Measurements from ENCODE around the gene APOF.
A peak's percentile ranks its signal among the peaks of the same experiment; 100 is the strongest.

APOF gene

GRCh38 chr12:56332512-56333196, 30.0 kb downstream of the APOF start:
- no peak overlapping the region for H2AFZ ChIP-seq (ENCODE audit: low read depth, low read length)
- H3K9me3 ChIP-seq (ENCODE audit: control insufficient read depth, low read length): no peaks in the 10 kb centered on the region
- H3K4me1 ChIP-seq (ENCODE audit: control insufficient read depth, insufficient read depth, low read depth, low read length): peaks cover 6% of the 10 kb centered on the region
- H3K4ac ChIP-seq (ENCODE audit: low read depth in 1 of 2, low read length in 2 of 2): peak overlapping the region; percentile 25 to 92
- no peak overlapping the region for H2BK12ac ChIP-seq (ENCODE audit: low read length in 2 of 2)
- peak overlapping the region; percentile 98 for H3K9ac ChIP-seq (ENCODE audit: low read length)
- H3K18ac ChIP-seq (ENCODE audit: low read depth in 1 of 2, low read length in 2 of 2): no peak overlapping the region
- H3K36me3 ChIP-seq (ENCODE audit: control insufficient read depth in 1 of 2, insufficient read depth in 2 of 2, low read depth in 1 of 2, low read length in 2 of 2): peaks cover 0 to 6% of the 10 kb centered on the region in 2 experiments
- no peak overlapping the region for H2BK15ac ChIP-seq (ENCODE audit: low read depth, poor library complexity, severe bottlenecking)
- H2BK120ac ChIP-seq (ENCODE audit: low read depth, low read length): no peak overlapping the region
- H3K23ac ChIP-seq (ENCODE audit: low read length in 2 of 2): no peak overlapping the region
- peak overlapping the region; percentile 56 for H4K8ac ChIP-seq (ENCODE audit: low read length)
- 93% methylated on average over 11 of the region's 11 CpGs for WGBS
- H3K27ac ChIP-seq (ENCODE audit: low read length, poor library complexity, severe bottlenecking): no peak overlapping the region
- H3K14ac ChIP-seq (ENCODE audit: low read length in 2 of 2): no peak overlapping the region
- H3K4me3 ChIP-seq (ENCODE audit: insufficient read depth in 1 of 2, low read depth in 1 of 2, low read length in 2 of 2): peak overlapping the region in 1 of 2 experiments; percentile 90
- H3K79me1 ChIP-seq (replicated peaks; ENCODE audit: low read length, poor library complexity, severe bottlenecking): peaks cover 3% of the 10 kb centered on the region
- H2BK5ac ChIP-seq (ENCODE audit: low read depth, low read length, poor library complexity, severe bottlenecking): no peak overlapping the region
- no peaks in the 10 kb centered on the region for H3K27me3 ChIP-seq (ENCODE audit: control insufficient read depth in 1 of 2, insufficient read depth in 1 of 2, low read length in 2 of 2)
- DNase-seq: no peak
- H3K4me2 ChIP-seq (ENCODE audit: low read length, poor library complexity, severe bottlenecking): no peak overlapping the region
- H2AK5ac ChIP-seq (ENCODE audit: low read length, severe bottlenecking): peak overlapping the region; percentile 26
- peak overlapping the region; percentile 62 for H4K91ac ChIP-seq (ENCODE audit: low read length)

GRCh38 chr12:56330936-56331490, 31.6 kb downstream of the APOF start:
- H3K4ac ChIP-seq (ENCODE audit: low read depth in 1 of 2, low read length in 2 of 2): no peak overlapping the region
- no peak overlapping the region for H3K27ac ChIP-seq (ENCODE audit: low read length, poor library complexity, severe bottlenecking)
- no peak overlapping the region for H2BK120ac ChIP-seq (ENCODE audit: low read depth, low read length)
- 98% methylated on average over 4 of the region's 7 CpGs for WGBS
- H3K9ac ChIP-seq (ENCODE audit: low read length): no peak overlapping the region
- H2AK5ac ChIP-seq (ENCODE audit: low read length, severe bottlenecking): no peak overlapping the region
- no peak overlapping the region for H4K91ac ChIP-seq (ENCODE audit: low read length)
- peaks cover 3% of the 10 kb centered on the region for H3K79me1 ChIP-seq (replicated peaks; ENCODE audit: low read length, poor library complexity, severe bottlenecking)
- no peak for DNase-seq
- H3K14ac ChIP-seq (ENCODE audit: low read length in 2 of 2): no peak overlapping the region
- no peak overlapping the region for H3K23ac ChIP-seq (ENCODE audit: low read length in 2 of 2)
- H3K18ac ChIP-seq (ENCODE audit: low read depth in 1 of 2, low read length in 2 of 2): no peak overlapping the region
- no peak overlapping the region for H3K4me3 ChIP-seq (ENCODE audit: insufficient read depth in 1 of 2, low read depth in 1 of 2, low read length in 2 of 2)
- H4K8ac ChIP-seq (ENCODE audit: low read length): no peak overlapping the region
- no peak overlapping the region for H2AFZ ChIP-seq (ENCODE audit: low read depth, low read length)
- H2BK12ac ChIP-seq (ENCODE audit: low read length in 2 of 2): no peak overlapping the region
- H3K27me3 ChIP-seq (ENCODE audit: control insufficient read depth in 1 of 2, insufficient read depth in 1 of 2, low read length in 2 of 2): no peaks in the 10 kb centered on the region
- H2BK15ac ChIP-seq (ENCODE audit: low read depth, poor library complexity, severe bottlenecking): no peak overlapping the region
- no peaks in the 10 kb centered on the region for H3K9me3 ChIP-seq (ENCODE audit: control insufficient read depth, low read length)
- peaks cover 6 to 22% of the 10 kb centered on the region in 2 experiments for H3K36me3 ChIP-seq (ENCODE audit: control insufficient read depth in 1 of 2, insufficient read depth in 2 of 2, low read depth in 1 of 2, low read length in 2 of 2)
- H2BK5ac ChIP-seq (ENCODE audit: low read depth, low read length, poor library complexity, severe bottlenecking): no peak overlapping the region
- H3K4me1 ChIP-seq (ENCODE audit: control insufficient read depth, insufficient read depth, low read depth, low read length): peaks cover 6% of the 10 kb centered on the region
- no peak overlapping the region for H3K4me2 ChIP-seq (ENCODE audit: low read length, poor library complexity, severe bottlenecking)

- no peak overlapping the region for H2BK15ac ChIP-seq (ENCODE audit: low read depth, poor library complexity, severe bottlenecking)
- H3K4me2 ChIP-seq (ENCODE audit: low read length, poor library complexity, severe bottlenecking): no peak overlapping the region
- no peaks in the 10 kb centered on the region for H3K79me1 ChIP-seq (replicated peaks; ENCODE audit: low read length, poor library complexity, severe bottlenecking)
- no peaks in the 10 kb centered on the region for H3K27me3 ChIP-seq (ENCODE audit: control insufficient read depth in 1 of 2, insufficient read depth in 1 of 2, low read length in 2 of 2)
- H2BK5ac ChIP-seq (ENCODE audit: low read depth, low read length, poor library complexity, severe bottlenecking): no peak overlapping the region
- no peak overlapping the region for H2AFZ ChIP-seq (ENCODE audit: low read depth, low read length)
- H3K36me3 ChIP-seq (ENCODE audit: control insufficient read depth in 1 of 2, insufficient read depth in 2 of 2, low read depth in 1 of 2, low read length in 2 of 2): peaks cover 28 to 64% of the 10 kb centered on the region in 2 experiments
- H3K4ac ChIP-seq (ENCODE audit: low read depth in 1 of 2, low read length in 2 of 2): no peak overlapping the region
- no peak overlapping the region for H4K91ac ChIP-seq (ENCODE audit: low read length)
- H3K4me1 ChIP-seq (ENCODE audit: control insufficient read depth, insufficient read depth, low read depth, low read length): no peaks in the 10 kb centered on the region
- H3K27ac ChIP-seq (ENCODE audit: low read length, poor library complexity, severe bottlenecking): no peak overlapping the region
- H3K9ac ChIP-seq (ENCODE audit: low read length): no peak overlapping the region
- no peak overlapping the region for H4K8ac ChIP-seq (ENCODE audit: low read length)
- no peak overlapping the region for H2BK120ac ChIP-seq (ENCODE audit: low read depth, low read length)
- H2BK12ac ChIP-seq (ENCODE audit: low read length in 2 of 2): no peak overlapping the region
- H3K18ac ChIP-seq (ENCODE audit: low read depth in 1 of 2, low read length in 2 of 2): no peak overlapping the region
- H3K23ac ChIP-seq (ENCODE audit: low read length in 2 of 2): no peak overlapping the region
- WGBS: 90% methylated on average over 6 of the region's 6 CpGs
- H3K14ac ChIP-seq (ENCODE audit: low read length in 2 of 2): no peak overlapping the region
- no peak for DNase-seq
- no peaks in the 10 kb centered on the region for H3K9me3 ChIP-seq (ENCODE audit: control insufficient read depth, low read length)
- H2AK5ac ChIP-seq (ENCODE audit: low read length, severe bottlenecking): no peak overlapping the region
- H3K4me3 ChIP-seq (ENCODE audit: insufficient read depth in 1 of 2, low read depth in 1 of 2, low read length in 2 of 2): no peak overlapping the region
These were observed 36.1 kb downstream of the APOF start for GRCh38 chr12:56326533-56326932.

- Histone ChIP-seq H2BK5ac (ENCODE audit: low read depth, low read length, poor library complexity, severe bottlenecking) (no peak overlapping the region), H2AK5ac (ENCODE audit: low read length, severe bottlenecking) (no peak overlapping the region), H3K18ac (ENCODE audit: low read depth in 1 of 2, low read length in 2 of 2) (no peak overlapping the region), H3K9ac (ENCODE audit: low read length) (no peak overlapping the region), H3K27ac (ENCODE audit: low read length, poor library complexity, severe bottlenecking) (no peak overlapping the region), H3K36me3 (ENCODE audit: control insufficient read depth in 1 of 2, insufficient read depth in 2 of 2, low read depth in 1 of 2, low read length in 2 of 2) (peaks cover 28 to 64% of the 10 kb centered on the region in 2 experiments), H4K91ac (ENCODE audit: low read length) (no peak overlapping the region), H3K4me1 (ENCODE audit: control insufficient read depth, insufficient read depth, low read depth, low read length) (no peaks in the 10 kb centered on the region), H3K4me3 (ENCODE audit: insufficient read depth in 1 of 2, low read depth in 1 of 2, low read length in 2 of 2) (no peak overlapping the region), H2BK15ac (ENCODE audit: low read depth, poor library complexity, severe bottlenecking) (no peak overlapping the region), H3K4ac (ENCODE audit: low read depth in 1 of 2, low read length in 2 of 2) (no peak overlapping the region), H3K27me3 (ENCODE audit: control insufficient read depth in 1 of 2, insufficient read depth in 1 of 2, low read length in 2 of 2) (no peaks in the 10 kb centered on the region), H2AFZ (ENCODE audit: low read depth, low read length) (no peak overlapping the region), H3K9me3 (ENCODE audit: control insufficient read depth, low read length) (no peaks in the 10 kb centered on the region), H3K79me1 (replicated peaks; ENCODE audit: low read length, poor library complexity, severe bottlenecking) (no peaks in the 10 kb centered on the region), H3K4me2 (ENCODE audit: low read length, poor library complexity, severe bottlenecking) (no peak overlapping the region), H4K8ac (ENCODE audit: low read length) (no peak overlapping the region), H2BK120ac (ENCODE audit: low read depth, low read length) (no peak overlapping the region), H2BK12ac (ENCODE audit: low read length in 2 of 2) (no peak overlapping the region), H3K23ac (ENCODE audit: low read length in 2 of 2) (no peak overlapping the region), H3K14ac (ENCODE audit: low read length in 2 of 2) (no peak overlapping the region)
- no peak for DNase-seq
- 97% methylated on average over 8 of the region's 8 CpGs for WGBS
These were observed 36.5 kb downstream of the APOF start for GRCh38 chr12:56326126-56326525.

All from mesenchymal stem cell (in vitro differentiated cells and primary cell).